IMR-90 (cell line): ENCODE measurements around the gene CLEC5A.
"Not testable (repeated sequence)": the region's sequence is repeated elsewhere in the genome, so short reads cannot be mapped to it uniquely, and the experiment has no call there.

Experiments used
- CEBPB ChIP-seq: IDR thresholded peaks from 2 replicates; pipeline ENCODE4 v1.6.1; 2012; ENCODE audit warnings: low read depth, low read length, improper control_type of control experiment
- MAZ ChIP-seq: IDR thresholded peaks from 2 replicates; pipeline ENCODE4 v1.6.1; 2012; ENCODE audit warnings: low read depth, mild to moderate bottlenecking, low read length, improper control_type of control experiment, moderate library complexity, borderline replicate concordance
- MXI1 ChIP-seq: IDR thresholded peaks from 2 replicates; pipeline ENCODE4 v1.6.1; 2012; ENCODE audit warnings: low read depth, mild to moderate bottlenecking, low read length, moderate library complexity, borderline replicate concordance
- POLR2A ChIP-seq: IDR thresholded peaks from 2 replicates; pipeline ENCODE4 v1.6.1; 2012; ENCODE audit warnings: mild to moderate bottlenecking, low read depth, low read length
- RAD21 ChIP-seq: IDR thresholded peaks from 2 replicates; pipeline ENCODE4 v1.6.1; 2012; ENCODE audit warnings: low read length, improper control_type of control experiment
- RCOR1 ChIP-seq: IDR thresholded peaks from 2 replicates; pipeline ENCODE4 v1.6.1; 2012; ENCODE audit warnings: mild to moderate bottlenecking, low read length, improper control_type of control experiment; ENCODE audit not compliant: insufficient replicate concordance
- RFX5 ChIP-seq: IDR thresholded peaks from 2 replicates; pipeline ENCODE4 v1.8.0; 2012; ENCODE audit warnings: low read depth, mild to moderate bottlenecking, low read length, moderate library complexity
- SMC3 ChIP-seq: fragments of 150-350 bp; IDR thresholded peaks from 2 replicates; pipeline ENCODE4 v1.6.1; 2016; ENCODE audit warnings: low read depth, mild to moderate bottlenecking, antibody characterized with exemption, low read length, moderate library complexity
- TF ChIP-seq, protein P1 (sequence below): conservative IDR thresholded peaks from 2 replicates; pipeline ENCODE4 v1.5.1; 2012; ENCODE audit warnings: mild to moderate bottlenecking, low read depth, low read length, improper control_type of control experiment
- TF ChIP-seq, protein P2 (sequence below): fragments of 150-350 bp; IDR thresholded peaks from 2 replicates; pipeline ENCODE4 v1.6.1; 2017; ENCODE audit warnings: mild to moderate bottlenecking, antibody characterized with exemption, low read length, low read depth
- TF ChIP-seq, protein P3 (sequence below): fragments of 150-350 bp; IDR thresholded peaks from 2 replicates; pipeline ENCODE4 v1.6.1; 2016; ENCODE audit warnings: low read depth, mild to moderate bottlenecking, low read length, moderate library complexity, borderline replicate concordance

DNA sequence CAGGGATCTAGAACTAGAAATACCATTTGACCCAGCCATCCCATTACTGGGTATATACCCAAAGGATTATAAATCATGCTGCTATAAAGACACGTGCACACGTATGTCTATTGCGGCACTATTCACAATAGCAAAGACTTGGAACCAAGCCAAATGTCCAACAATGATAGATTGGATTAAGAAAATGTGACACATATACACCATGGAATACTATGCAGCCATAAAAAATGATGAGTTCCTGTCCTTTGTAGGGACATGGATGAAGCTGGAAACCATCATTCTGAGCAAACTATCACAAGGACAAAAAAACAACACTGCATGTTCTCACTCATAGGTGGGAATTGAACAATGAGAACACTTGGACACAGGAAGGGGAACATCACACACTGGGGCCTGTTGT is 47.4 kb downstream of the CLEC5A start:
- TF ChIP-seq RFX5, RCOR1, POLR2A, MAZ, CEBPB, SMC3, RAD21, MXI1: not testable (repeated sequence)
- TF ChIP-seq, protein P1, sequence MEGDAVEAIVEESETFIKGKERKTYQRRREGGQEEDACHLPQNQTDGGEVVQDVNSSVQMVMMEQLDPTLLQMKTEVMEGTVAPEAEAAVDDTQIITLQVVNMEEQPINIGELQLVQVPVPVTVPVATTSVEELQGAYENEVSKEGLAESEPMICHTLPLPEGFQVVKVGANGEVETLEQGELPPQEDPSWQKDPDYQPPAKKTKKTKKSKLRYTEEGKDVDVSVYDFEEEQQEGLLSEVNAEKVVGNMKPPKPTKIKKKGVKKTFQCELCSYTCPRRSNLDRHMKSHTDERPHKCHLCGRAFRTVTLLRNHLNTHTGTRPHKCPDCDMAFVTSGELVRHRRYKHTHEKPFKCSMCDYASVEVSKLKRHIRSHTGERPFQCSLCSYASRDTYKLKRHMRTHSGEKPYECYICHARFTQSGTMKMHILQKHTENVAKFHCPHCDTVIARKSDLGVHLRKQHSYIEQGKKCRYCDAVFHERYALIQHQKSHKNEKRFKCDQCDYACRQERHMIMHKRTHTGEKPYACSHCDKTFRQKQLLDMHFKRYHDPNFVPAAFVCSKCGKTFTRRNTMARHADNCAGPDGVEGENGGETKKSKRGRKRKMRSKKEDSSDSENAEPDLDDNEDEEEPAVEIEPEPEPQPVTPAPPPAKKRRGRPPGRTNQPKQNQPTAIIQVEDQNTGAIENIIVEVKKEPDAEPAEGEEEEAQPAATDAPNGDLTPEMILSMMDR, result not testable (repeated sequence)
- TF ChIP-seq, protein P2, sequence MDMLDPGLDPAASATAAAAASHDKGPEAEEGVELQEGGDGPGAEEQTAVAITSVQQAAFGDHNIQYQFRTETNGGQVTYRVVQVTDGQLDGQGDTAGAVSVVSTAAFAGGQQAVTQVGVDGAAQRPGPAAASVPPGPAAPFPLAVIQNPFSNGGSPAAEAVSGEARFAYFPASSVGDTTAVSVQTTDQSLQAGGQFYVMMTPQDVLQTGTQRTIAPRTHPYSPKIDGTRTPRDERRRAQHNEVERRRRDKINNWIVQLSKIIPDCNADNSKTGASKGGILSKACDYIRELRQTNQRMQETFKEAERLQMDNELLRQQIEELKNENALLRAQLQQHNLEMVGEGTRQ, result not testable (repeated sequence)
- TF ChIP-seq, protein P3, sequence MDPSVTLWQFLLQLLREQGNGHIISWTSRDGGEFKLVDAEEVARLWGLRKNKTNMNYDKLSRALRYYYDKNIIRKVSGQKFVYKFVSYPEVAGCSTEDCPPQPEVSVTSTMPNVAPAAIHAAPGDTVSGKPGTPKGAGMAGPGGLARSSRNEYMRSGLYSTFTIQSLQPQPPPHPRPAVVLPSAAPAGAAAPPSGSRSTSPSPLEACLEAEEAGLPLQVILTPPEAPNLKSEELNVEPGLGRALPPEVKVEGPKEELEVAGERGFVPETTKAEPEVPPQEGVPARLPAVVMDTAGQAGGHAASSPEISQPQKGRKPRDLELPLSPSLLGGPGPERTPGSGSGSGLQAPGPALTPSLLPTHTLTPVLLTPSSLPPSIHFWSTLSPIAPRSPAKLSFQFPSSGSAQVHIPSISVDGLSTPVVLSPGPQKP, result not testable (repeated sequence)
